GM12892 (cell line): ENCODE measurements around the gene SOD2.
"Not testable (repeated sequence)": the region's sequence is repeated elsewhere in the genome, so short reads cannot be mapped to it uniquely, and the experiment has no call there.

Experiments used
- DNase-seq: peaks from one replicate; pipeline ENCODE4 v3.0.0; 2011; ENCODE audit not compliant: insufficient read length
- FAIRE-seq: peaks from 2 replicates; lab custom pipeline; 2011; peaks lifted over from hg19 to GRCh38; lab: Jason Lieb, UNC
- POLR2A ChIP-seq: IDR thresholded peaks from 2 replicates; pipeline ENCODE4 v1.6.1; 2011; ENCODE audit warnings: low read depth, low read length, control low read depth
- POLR2AphosphoS5 ChIP-seq: IDR thresholded peaks from 2 replicates; pipeline ENCODE4 v1.6.1; 2011; ENCODE audit warnings: low read depth, low read length, control low read depth
- TAF1 ChIP-seq: IDR thresholded peaks from 2 replicates; pipeline ENCODE4 v1.6.1; 2011; ENCODE audit warnings: low read depth, mild to moderate bottlenecking, control low read depth, low read length, borderline replicate concordance

SOD2 gene

GRCh38 chr6:159726255-159726917 is 33.3 kb upstream of the SOD2 start:
- no peak for DNase-seq

GRCh38 chr6:159725208-159725607 is 32.2 kb upstream of the SOD2 start:
- not testable (repeated sequence) for DNase-seq, FAIRE-seq

More at GRCh38 chr6:159726255-159726917, 33.3 kb upstream of the SOD2 start:
- no peak for FAIRE-seq
- TF ChIP-seq TAF1 (no peak; the same call in 1 of the 2 replicates), POLR2A (peak; percentile 87), POLR2AphosphoS5 (no peak)

DNA sequence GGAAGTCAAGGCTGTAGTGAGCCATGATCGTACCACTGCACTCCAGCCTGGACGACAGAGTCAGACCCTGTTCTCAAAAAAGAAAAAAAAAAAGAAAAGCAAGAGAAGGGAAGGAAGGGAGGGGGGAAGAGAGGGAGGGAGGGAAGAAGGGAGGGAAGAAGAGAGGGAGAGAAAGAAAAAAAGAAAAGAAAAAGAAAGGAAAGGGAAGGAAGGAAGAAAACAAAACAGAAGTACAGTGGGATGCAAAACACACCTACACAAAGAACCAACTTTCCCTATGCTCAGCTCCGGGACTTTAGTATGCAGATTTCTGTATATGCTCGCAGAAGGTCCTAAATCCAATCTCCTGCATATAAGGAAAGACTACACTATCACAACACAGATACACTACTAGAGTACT is 31.7 kb upstream of the SOD2 start:
- FAIRE-seq (no peak), DNase-seq (no peak)
- TF ChIP-seq POLR2A, result no peak
- no peak for TF ChIP-seq POLR2AphosphoS5
- no peak for TF ChIP-seq TAF1

DNA sequence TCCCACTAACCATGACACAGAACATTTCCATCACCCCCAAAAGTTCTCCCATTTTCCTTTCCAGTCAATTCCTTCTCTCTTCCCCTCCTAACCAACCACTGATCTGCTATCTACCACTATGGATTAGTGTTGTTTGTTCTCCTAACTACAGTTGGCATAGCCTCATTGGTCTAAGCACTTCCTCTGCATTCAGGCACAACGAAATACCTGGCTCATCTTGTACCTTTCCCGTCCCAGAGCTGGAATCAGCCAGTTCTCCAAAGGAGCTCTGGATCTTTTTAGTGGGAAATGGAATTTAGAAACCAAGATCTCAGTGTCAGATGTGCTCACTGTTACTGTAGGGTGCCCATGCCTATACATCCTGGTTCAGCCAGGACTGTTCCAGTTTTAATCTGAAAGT is 30.2 kb upstream of the SOD2 start:
- TF ChIP-seq POLR2A (no peak), POLR2AphosphoS5 (no peak), TAF1 (no peak)
- no peak for FAIRE-seq

DNA sequence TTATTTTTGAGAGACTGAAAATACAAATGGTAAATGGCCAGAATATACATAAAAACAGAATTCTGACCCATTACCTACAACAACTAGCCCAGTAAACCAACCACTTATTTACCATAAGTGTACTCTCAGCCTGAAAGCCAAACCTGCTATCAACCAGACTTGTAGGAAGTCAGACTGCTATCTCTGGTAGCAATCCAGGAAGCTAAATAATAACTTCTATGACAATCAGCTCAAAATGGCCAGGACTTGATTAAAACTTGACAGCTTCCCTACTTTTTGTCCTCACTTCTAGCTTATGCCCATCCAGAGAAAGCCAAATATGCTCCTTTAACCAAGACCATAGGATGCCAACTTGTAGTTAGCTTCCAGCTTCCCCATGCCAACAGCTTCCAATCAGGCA is 29.6 kb upstream of the SOD2 start:
- TF ChIP-seq POLR2A, result no peak
- no peak for TF ChIP-seq TAF1
- TF ChIP-seq POLR2AphosphoS5, result no peak
- DNase-seq, result no peak
- FAIRE-seq, result no peak

More for the DNA sequence above, 30.2 kb upstream of the SOD2 start:
- no peak for DNase-seq

GRCh38 chr6:159721981-159722380 is 28.9 kb upstream of the SOD2 start:
- not testable (repeated sequence) for FAIRE-seq, DNase-seq

DNA sequence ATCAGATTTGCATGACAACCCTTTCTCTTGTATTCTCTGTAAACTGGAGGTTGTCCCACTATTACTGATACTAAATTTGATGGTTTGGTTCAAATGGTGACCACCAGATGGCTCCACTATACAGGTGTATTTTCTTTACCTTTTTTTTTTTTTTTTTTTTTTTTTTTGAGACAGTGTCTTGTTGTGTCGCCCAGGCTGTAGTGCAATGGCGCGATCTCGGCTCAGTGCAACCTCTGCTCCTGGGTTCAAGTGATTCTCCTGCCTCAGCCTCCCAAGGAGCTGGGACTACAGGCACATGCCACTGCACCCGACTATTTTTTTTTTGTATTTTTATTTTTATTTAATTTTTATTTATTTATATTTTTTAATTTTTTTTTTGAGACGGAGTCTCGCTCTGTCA is 27.7 kb upstream of the SOD2 start:
- TF ChIP-seq POLR2A (no peak), POLR2AphosphoS5 (no peak), TAF1 (no peak)
- FAIRE-seq, result no peak
- no peak for DNase-seq

DNA sequence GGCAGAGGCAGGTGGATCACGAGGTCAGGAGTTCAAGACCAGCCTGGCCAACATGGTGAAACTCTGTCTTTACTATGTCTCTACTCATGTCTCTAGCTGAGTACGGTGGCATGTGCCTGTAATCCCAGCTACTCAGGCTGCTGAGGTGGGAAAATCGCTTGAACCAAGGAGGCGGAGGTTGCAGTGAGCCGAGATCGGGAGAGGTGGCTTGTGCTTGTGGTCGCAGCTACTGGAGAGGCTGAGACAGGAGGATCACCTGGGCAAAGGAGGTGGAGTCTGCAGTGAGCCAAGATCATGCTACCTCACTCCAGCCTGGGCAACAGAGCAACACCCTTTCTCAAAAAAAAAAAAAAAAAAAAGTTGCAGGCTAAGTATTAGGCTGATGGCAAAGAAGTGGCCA is 26.2 kb upstream of the SOD2 start:
- FAIRE-seq (no peak), DNase-seq (no peak)
- TF ChIP-seq POLR2A, result no peak

DNA sequence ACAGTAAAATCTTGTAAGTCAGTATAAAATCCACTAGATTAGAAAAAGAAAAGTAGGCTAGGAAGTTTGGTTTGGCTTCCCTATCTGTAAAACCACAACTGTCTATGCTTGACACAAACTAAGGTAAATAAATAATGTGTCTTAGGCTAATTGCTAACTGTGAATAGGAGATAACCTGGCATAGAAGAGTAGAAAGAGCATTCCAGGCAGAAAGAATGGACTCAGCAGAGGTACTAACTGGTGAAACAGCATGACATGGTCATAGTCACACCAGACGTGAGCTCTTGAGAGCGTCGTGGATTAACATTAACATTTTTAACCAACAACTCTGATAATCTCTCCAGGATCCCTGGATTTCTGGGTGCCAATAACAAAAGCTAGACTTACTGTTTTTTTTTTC is 25.6 kb upstream of the SOD2 start:
- TF ChIP-seq TAF1 (no peak), POLR2AphosphoS5 (no peak), POLR2A (no peak)
- DNase-seq (no peak), FAIRE-seq (no peak)

DNA sequence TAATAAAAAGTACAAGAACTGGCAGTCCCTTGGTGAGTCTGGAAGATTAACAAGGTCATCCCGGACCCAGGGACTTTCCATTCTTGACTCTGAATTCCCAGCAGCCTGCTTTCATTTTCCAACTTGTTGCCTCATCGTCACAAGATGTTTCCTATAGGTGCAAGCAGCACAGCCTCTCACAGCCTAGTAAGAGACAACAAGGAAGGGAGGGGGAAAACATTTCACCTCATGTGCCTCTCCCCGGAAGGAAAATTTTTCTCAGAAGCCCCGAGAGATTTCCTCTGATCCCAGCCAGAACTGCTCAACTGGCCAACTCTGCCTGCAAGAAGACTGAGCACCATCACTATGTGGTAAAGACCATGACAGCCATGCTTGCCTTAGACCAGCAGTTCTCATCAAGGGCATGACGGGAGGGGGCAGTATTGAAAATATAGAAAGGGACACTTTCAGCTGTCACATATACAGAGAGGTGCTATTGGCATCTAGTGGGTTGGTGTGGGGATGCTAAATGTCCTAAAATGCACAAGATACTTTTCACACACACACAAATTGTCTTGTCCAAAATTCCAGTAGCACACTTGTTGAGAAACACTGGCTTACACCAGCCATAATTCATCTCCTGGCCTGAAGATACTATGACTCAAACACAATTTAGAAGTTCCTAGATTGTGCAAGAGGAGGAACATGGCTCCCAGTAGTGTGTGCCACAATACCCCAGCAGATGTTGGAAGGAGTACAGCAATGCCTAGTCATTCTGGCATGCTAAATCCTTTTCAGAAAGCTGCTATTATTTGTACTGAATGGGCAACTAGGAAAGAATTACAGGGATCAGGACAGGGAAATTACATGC is 23.4 kb upstream of the SOD2 start:
- no peak for TF ChIP-seq POLR2A
- TF ChIP-seq TAF1, result no peak
- TF ChIP-seq POLR2AphosphoS5, result no peak
- DNase-seq, result no peak
- no peak for FAIRE-seq

DNA sequence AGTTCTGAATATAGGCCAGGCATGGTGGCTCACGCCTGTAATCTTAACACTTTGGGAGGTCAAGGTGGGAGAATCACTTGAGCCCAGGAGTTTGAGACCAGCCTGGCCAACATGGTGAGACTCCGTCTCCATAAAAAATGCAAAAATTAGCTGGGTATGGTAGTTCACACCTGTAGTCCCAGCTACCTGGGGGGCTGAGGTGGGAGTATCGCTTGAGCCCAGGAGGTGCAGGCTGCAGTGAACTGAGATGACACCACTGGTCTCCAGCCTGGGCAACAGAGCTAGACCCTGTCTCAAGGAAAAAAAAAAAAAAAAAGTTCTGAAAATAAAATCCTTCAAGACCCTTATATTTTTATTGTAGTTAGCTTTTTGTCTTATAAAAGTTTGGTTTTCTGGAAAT is 22.6 kb upstream of the SOD2 start:
- FAIRE-seq (no peak), DNase-seq (no peak)
- TF ChIP-seq POLR2A (no peak), POLR2AphosphoS5 (no peak), TAF1 (no peak)

DNA sequence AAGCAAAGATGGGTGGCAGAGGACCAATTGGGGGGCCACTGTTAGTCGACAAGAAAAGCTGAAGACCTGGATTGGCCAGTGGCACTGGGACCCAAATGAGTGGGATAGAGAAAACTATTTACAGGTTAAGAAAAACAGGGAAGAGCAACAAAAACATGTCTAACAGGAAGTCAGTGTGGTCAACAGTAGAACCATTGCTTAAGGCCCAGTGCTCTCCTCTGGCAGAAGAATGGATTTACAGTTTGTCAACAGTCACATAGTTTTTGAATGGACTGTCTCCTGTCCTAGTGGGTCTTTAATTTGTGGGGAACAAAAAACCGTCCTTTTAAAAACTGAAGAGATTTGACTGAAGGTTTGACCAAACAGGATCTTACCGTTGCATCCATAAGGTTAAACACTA is 22.1 kb upstream of the SOD2 start:
- no peak for FAIRE-seq
- TF ChIP-seq TAF1 (no peak), POLR2A (no peak), POLR2AphosphoS5 (no peak)
- no peak for DNase-seq
